M059J (cell line): ENCODE measurements around the gene ZNF652. TPM values are rescaled to one million over a fixed set of nuclear protein-coding genes. Genes with fewer than 3 reads are reported as not detected.
"Not testable (repeated sequence)": the region's sequence is repeated elsewhere in the genome, so short reads cannot be mapped to it uniquely, and the experiment has no call there.

Source experiments
- DNase-seq: peaks from one replicate; pipeline ENCODE4 v3.0.0-alpha.2; 2012; ENCODE audit warnings: low read depth
- total RNA-seq: library from RNA; depleted of rRNA; stranded (reverse); fragments of >200 nt; shearing (Covaris generic); gene quantifications from 2 replicates; pipeline ENCODE4 v1.2.3, GENCODE V29; 2014; rRNA removed

Gene ZNF652
- total RNA-seq, 1 experiment from 2014 or later: 19.1 TPM

GRCh38 chr17:49261540-49261939 is 100.5 kb downstream of the ZNF652 start:
- DNase-seq: not testable (repeated sequence)

GRCh38 chr17:49260817-49261291 is 101.2 kb downstream of the ZNF652 start:
- peak; percentile 23 for DNase-seq

GRCh38 chr17:49260011-49260816 is 101.8 kb downstream of the ZNF652 start:
- peak; percentile 84 for DNase-seq

GRCh38 chr17:49259663-49260010 is 102.4 kb downstream of the ZNF652 start:
- DNase-seq: no peak

DNA sequence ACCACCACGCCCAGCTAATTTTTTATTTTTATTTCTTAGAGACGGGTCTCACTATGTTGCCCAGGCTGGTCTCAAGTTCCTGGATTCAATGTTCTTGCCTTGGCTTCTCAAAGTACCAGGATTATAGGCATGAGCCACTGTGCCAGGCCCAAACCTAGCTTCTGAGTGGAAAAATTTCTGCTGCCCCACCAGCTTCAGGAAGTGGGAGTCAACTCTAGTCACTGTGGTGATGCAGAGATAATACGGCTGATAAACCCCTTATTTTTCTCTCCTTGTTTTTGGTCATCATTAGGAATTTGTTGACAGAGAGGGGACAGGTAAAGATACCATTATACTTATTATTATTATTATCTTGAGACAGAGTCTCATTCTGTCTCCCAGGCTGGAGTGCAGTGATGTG is 103.7 kb downstream of the ZNF652 start:
- DNase-seq: peak; percentile 25

GRCh38 chr17:49255125-49255524 is 106.9 kb downstream of the ZNF652 start:
- DNase-seq: no peak

DNA sequence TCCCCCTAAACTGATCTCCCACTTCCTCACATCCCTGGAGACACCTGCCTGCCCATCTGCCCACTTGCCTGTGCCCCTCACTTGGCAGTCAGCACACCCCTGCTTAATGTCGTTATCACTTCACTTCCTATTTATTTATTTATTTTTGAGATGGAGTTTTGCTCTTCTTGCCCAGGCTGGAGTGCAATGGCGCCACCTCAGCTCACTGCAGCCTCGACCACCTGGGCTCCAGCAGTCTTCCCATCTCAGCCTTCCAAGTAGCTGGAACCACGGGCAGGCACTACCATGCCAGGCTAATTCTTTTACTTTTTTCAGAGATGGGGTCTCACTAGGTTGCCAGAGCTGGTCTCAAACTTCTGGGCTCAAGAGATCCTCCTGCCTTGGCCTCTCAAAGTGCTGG is 108.0 kb downstream of the ZNF652 start:
- DNase-seq: no peak

DNA sequence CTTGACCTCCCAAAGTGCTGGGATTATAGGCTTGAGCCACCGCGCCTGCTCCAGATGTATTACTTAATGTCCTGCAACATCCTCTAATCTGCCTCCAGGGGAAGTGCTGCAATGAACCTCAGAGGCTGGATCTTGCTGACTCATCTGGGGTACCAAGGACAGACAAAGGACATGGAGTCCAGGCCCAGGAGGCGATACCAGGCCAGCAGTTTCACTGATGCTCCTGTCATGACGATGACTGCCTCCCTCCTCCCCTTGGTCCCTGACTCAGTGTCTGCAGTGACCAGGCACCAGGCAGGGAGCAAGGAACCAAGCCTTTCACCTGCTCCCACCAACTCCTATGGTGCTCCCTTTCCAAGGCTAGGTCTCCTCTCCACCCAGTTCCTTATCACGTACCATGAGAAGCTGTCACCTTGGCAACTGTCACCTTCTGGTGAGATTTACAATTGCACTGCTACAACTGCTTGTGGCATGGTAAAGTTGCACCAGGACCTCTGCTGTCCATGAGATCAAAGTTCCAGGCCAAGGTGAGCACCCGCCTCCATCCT is 109.8 kb downstream of the ZNF652 start:
- DNase-seq: peak; percentile 78

- no peak for DNase-seq
Observed at GRCh38 chr17:49249890-49250522, 112.0 kb downstream of the ZNF652 start.

DNA sequence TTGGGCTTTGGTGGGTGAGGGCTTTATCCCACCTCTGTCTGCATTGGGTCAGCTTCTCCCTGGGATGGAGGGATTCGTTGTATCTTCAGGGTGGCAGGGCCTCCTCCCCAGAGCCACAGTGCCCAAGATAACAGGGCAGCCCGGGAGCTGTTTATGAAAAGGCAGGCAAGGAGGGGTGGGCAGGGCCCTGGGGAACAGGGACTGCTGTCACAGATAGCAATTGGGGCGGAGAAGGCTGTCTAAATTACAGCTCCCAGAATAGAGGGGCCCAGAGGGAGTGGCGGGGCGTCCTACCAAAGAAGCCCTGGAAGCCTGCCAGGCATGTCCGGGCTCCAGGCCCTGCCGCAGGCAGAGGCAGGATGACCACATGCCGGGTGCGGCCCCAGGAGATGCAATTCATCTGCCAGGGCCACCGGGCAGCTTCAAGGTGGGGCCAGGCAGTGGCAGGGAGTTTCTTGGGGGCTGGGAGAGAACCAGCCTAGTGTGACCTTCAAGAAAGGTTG is 112.7 kb downstream of the ZNF652 start:
- peak; percentile 49 for DNase-seq

DNA sequence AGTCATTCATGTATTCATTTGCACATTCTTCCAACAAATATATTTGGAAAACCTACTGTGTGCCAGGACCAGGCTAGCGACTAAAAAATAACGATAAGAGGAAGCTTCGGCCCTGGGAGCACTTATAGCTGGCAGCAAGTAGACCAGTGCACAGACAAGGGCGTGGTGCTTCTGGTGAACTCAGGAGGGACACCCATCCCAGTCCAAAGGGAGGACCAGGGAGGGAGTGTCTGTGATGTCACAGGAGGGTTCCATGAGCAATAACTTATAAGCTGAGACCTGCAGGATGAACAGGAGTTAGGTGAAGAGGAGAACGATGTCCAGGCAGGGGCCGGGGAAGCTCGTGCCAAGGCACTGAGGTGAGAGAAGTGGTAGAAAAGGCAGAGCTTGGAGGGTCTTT is 114.1 kb downstream of the ZNF652 start:
- no peak for DNase-seq

- DNase-seq: no peak
Observed at GRCh38 chr17:49244839-49245238, 117.2 kb downstream of the ZNF652 start.

Other genes with a start within 250 kb of the ZNF652 start
- gene B4GALNT2, start 229.5 kb downstream of the ZNF652 start, total RNA-seq: not detected in 2 replicates
- 0.49 TPM in 1 of 2 replicates, not detected in the other for gene GNGT2, start 151.7 kb downstream of the ZNF652 start, total RNA-seq
- gene ABI3, start 151.5 kb downstream of the ZNF652 start, total RNA-seq: 0.12 TPM in 1 of 2 replicates, not detected in the other
- 0.37 TPM in 1 of 2 replicates, not detected in the other for gene PHOSPHO1, start 131.5 kb downstream of the ZNF652 start, total RNA-seq
- 153 and 155 TPM in 2 replicates for gene PHB1, start 52.6 kb upstream of the ZNF652 start, total RNA-seq
- gene NGFR, start 133.0 kb upstream of the ZNF652 start, total RNA-seq: 0.39 and 0.62 TPM in 2 replicates
- gene NXPH3, start 213.6 kb upstream of the ZNF652 start, total RNA-seq: 3.5 and 5.2 TPM in 2 replicates